MM.1S (cell line): ENCODE results near the gene PTPRE.
A peak's percentile ranks its signal among the peaks of the same experiment; 100 is the strongest.

ENCODE experiments used
- DNase-seq: peaks from one replicate; pipeline ENCODE4 v3.0.0-alpha.2; 2015
- H2AFZ ChIP-seq: fragments of 300-600 bp; sonication (generic); 2 replicates; pipeline ENCODE4 v1.6.0; 2016; ENCODE audit warnings: antibody characterized with exemption, low read length
- H3F3A ChIP-seq: fragments of 300-600 bp; sonication (generic); 2 replicates; pipeline ENCODE4 v1.6.1; 2016; ENCODE audit warnings: mild to moderate bottlenecking, antibody characterized with exemption, low read length, moderate library complexity, mixed read lengths; ENCODE audit not compliant: insufficient read depth
- H3K27ac ChIP-seq: fragments of 300-600 bp; sonication (generic); 2 replicates; pipeline ENCODE4 v1.5.1; 2016; ENCODE audit warnings: mild to moderate bottlenecking, low read length
- H3K27me3 ChIP-seq: fragments of 300-600 bp; sonication (generic); replicated peaks from 2 replicates; pipeline ENCODE4 v1.6.0; 2016; ENCODE audit warnings: low read length; ENCODE audit not compliant: insufficient read depth
- H3K36me3 ChIP-seq: fragments of 300-600 bp; sonication (generic); replicated peaks from 2 replicates; pipeline ENCODE4 v1.6.1; 2016; ENCODE audit warnings: mild to moderate bottlenecking, low read length, mixed read lengths; ENCODE audit not compliant: insufficient read depth
- H3K4me1 ChIP-seq: fragments of 300-600 bp; sonication (generic); 2 replicates; pipeline ENCODE4 v1.6.1; 2016; ENCODE audit warnings: low read length, mixed read lengths
- H3K4me2 ChIP-seq: fragments of 300-600 bp; sonication (generic); 2 replicates; pipeline ENCODE4 v1.6.0; 2016; ENCODE audit warnings: low read depth, low read length
- H3K4me3 ChIP-seq: fragments of 300-600 bp; sonication (generic); 2 replicates; pipeline ENCODE4 v1.5.1; 2016; ENCODE audit warnings: low read length, mixed read lengths
- H3K79me2 ChIP-seq: fragments of 300-600 bp; sonication (generic); 2 replicates; pipeline ENCODE4 v1.6.1; 2016; ENCODE audit warnings: mixed run types, low read length, mixed read lengths
- H3K9ac ChIP-seq: fragments of 300-600 bp; sonication (generic); 2 replicates; pipeline ENCODE4 v1.6.1; 2016; ENCODE audit warnings: low read length, mixed read lengths
- H3K9me2 ChIP-seq: fragments of 300-600 bp; sonication (generic); replicated peaks from 2 replicates; pipeline ENCODE4 v1.6.1; 2016; ENCODE audit warnings: mild to moderate bottlenecking, low read length, mixed read lengths; ENCODE audit not compliant: insufficient read depth
- H3K9me3 ChIP-seq: fragments of 300-600 bp; sonication (generic); replicated peaks from 2 replicates; pipeline ENCODE4 v1.6.1; 2016; ENCODE audit warnings: mild to moderate bottlenecking, low read length, mixed read lengths; ENCODE audit not compliant: insufficient read depth
- H4K20me1 ChIP-seq: fragments of 300-600 bp; sonication (generic); 2 replicates; pipeline ENCODE4 v1.6.1; 2016; ENCODE audit warnings: mild to moderate bottlenecking, low read length, moderate library complexity, mixed read lengths; ENCODE audit not compliant: insufficient read depth
- CTCF ChIP-seq: fragments of 300-600 bp; sonication (generic); IDR thresholded peaks from 2 replicates; pipeline ENCODE4 v1.5.1; 2016; ENCODE audit warnings: antibody characterized with exemption, low read length, mixed read lengths
- EZH2 ChIP-seq: fragments of 300-600 bp; sonication (generic); optimal IDR thresholded peaks from 2 replicates; pipeline ENCODE3; 2017; ENCODE audit warnings: low read depth, mild to moderate bottlenecking, antibody characterized with exemption, low read length, mixed read lengths
- EZH2phosphoT487 ChIP-seq: fragments of 300-600 bp; sonication (generic); IDR thresholded peaks from 2 replicates; pipeline ENCODE4 v1.6.1; 2018; ENCODE audit warnings: antibody characterized with exemption, low read length

The PTPRE gene

GRCh38 chr10:128084991-128085390 is 178.1 kb downstream of the PTPRE start:
- no peak for DNase-seq
- no peak overlapping the region for H3K4me3 ChIP-seq
- no peaks in the 10 kb centered on the region for H3K36me3 ChIP-seq
- H3K9me3 ChIP-seq, result no peaks in the 10 kb centered on the region
- H3K4me2 ChIP-seq, result no peak overlapping the region
- no peaks in the 10 kb centered on the region for H3K9me2 ChIP-seq
- H3K9ac ChIP-seq, result no peak overlapping the region
- no peaks in the 10 kb centered on the region for H3K27me3 ChIP-seq
- no peaks in the 10 kb centered on the region for H4K20me1 ChIP-seq
- H3K27ac ChIP-seq, result no peak overlapping the region
- no peak for TF ChIP-seq EZH2
- TF ChIP-seq CTCF, result no peak
- TF ChIP-seq EZH2phosphoT487, result no peak
- H3K79me2 ChIP-seq, result no peaks in the 10 kb centered on the region
- H3K4me1 ChIP-seq, result peaks cover 66% of the 10 kb centered on the region
- peaks cover 37% of the 10 kb centered on the region for H3F3A ChIP-seq
- H2AFZ ChIP-seq, result no peak overlapping the region

GRCh38 chr10:128086003-128086863 is 179.3 kb downstream of the PTPRE start:
- Histone ChIP-seq H3K27ac (no peak overlapping the region), H3K27me3 (no peaks in the 10 kb centered on the region), H2AFZ (no peak overlapping the region), H3K9ac (no peak overlapping the region), H3K4me3 (no peak overlapping the region), H3K36me3 (no peaks in the 10 kb centered on the region), H3K9me2 (no peaks in the 10 kb centered on the region), H3F3A (peaks cover 25% of the 10 kb centered on the region), H4K20me1 (no peaks in the 10 kb centered on the region), H3K9me3 (no peaks in the 10 kb centered on the region), H3K79me2 (no peaks in the 10 kb centered on the region), H3K4me1 (peaks cover 60% of the 10 kb centered on the region), H3K4me2 (no peak overlapping the region)
- no peak for DNase-seq
- TF ChIP-seq EZH2 (no peak), CTCF (no peak), EZH2phosphoT487 (no peak)

- peak; percentile 44 for DNase-seq
- Histone ChIP-seq H3K4me3 (no peak overlapping the region), H3F3A (peaks cover 17% of the 10 kb centered on the region), H3K4me1 (peaks cover 49% of the 10 kb centered on the region), H3K4me2 (no peak overlapping the region), H3K27me3 (no peaks in the 10 kb centered on the region), H3K36me3 (no peaks in the 10 kb centered on the region), H3K9ac (no peak overlapping the region), H3K9me2 (no peaks in the 10 kb centered on the region), H3K79me2 (no peaks in the 10 kb centered on the region), H3K9me3 (no peaks in the 10 kb centered on the region), H3K27ac (no peak overlapping the region), H4K20me1 (no peaks in the 10 kb centered on the region), H2AFZ (no peak overlapping the region)
- TF ChIP-seq CTCF (peak; percentile 15), EZH2phosphoT487 (no peak)
These were observed 180.4 kb downstream of the PTPRE start for GRCh38 chr10:128087146-128087883.
